IMR-90 (cell line): Measurements from ENCODE around the gene PXMP2. TPM values are rescaled to one million over a fixed set of nuclear protein-coding genes. Genes with fewer than 3 reads are reported as not detected.

Source experiments
- ATAC-seq: fragments of 200-7000 bp; cut with Tn5 transposase; 2 replicates; pipeline ENCODE4 v1.9.1; 2020; ENCODE audit warnings: low read depth, mild to moderate bottlenecking, moderate library complexity
- BruUV-seq: library from RNA; stranded (reverse); fragments of 400-500 nt; replicated peaks from 2 replicates; lab custom pipeline; 2021; lab: Mats Ljungman, UMichigan
- CTCF ChIA-PET: fragments of 300-600 bp; formaldehyde crosslinking; extraction: SDS; loops from one replicate; lab custom pipeline; 2021; ENCODE audit warnings: antibody characterized with exemption; lab: Yijun Ruan, JAX
- POLR2A ChIA-PET: fragments of 300-600 bp; sonication (Branson Sonifier 250); formaldehyde crosslinking; loops from one replicate; lab custom pipeline; 2022; ENCODE audit warnings: antibody characterized with exemption; ENCODE audit not compliant: unreplicated experiment; lab: Charles Lee
- DNase-seq: peaks from one replicate; pipeline ENCODE4 v3.0.0; 2013
- H2AFZ ChIP-seq: replicated peaks from 2 replicates; pipeline ENCODE3; 2013; ENCODE audit warnings: low read length, mild to moderate bottlenecking; ENCODE audit not compliant: poor library complexity
- H2AK5ac ChIP-seq: 2 replicates; pipeline ENCODE4 v1.6.1; 2013; ENCODE audit warnings: low read depth, low read length, inconsistent platforms
- H2AK9ac ChIP-seq: replicated peaks from 2 replicates; pipeline ENCODE3; 2013; ENCODE audit warnings: mild to moderate bottlenecking, low read depth, low read length, moderate library complexity; ENCODE audit not compliant: poor library complexity
- H2BK120ac ChIP-seq: 2 replicates; pipeline ENCODE4 v1.6.1; 2013; ENCODE audit warnings: low read depth, low read length, inconsistent platforms
- H2BK15ac ChIP-seq: 3 replicates; pipeline ENCODE4 v1.6.1; 2013; ENCODE audit warnings: low read depth, low read length, inconsistent platforms
- H2BK20ac ChIP-seq: 2 replicates; pipeline ENCODE4 v1.6.1; 2013; ENCODE audit warnings: low read depth, mild to moderate bottlenecking, inconsistent platforms, low read length, moderate library complexity
- H2BK5ac ChIP-seq: 2 replicates; pipeline ENCODE4 v1.6.1; 2013; ENCODE audit warnings: mild to moderate bottlenecking, low read depth, low read length, inconsistent platforms; ENCODE audit not compliant: poor library complexity, severe bottlenecking
- H3K14ac ChIP-seq: replicated peaks from 2 replicates; pipeline ENCODE4 v1.6.1; 2013; ENCODE audit warnings: low read depth, low read length, inconsistent platforms
- H3K18ac ChIP-seq: 2 replicates; pipeline ENCODE4 v1.6.1; 2013; ENCODE audit warnings: low read depth, low read length, control low read depth
- H3K23ac ChIP-seq: 2 replicates; pipeline ENCODE4 v1.6.1; 2013; ENCODE audit warnings: low read depth, low read length, inconsistent platforms
- H3K27ac ChIP-seq: 2 replicates; pipeline ENCODE4 v1.5.1; 2013; ENCODE audit warnings: mild to moderate bottlenecking, control low read depth, low read length; ENCODE audit not compliant: insufficient read depth
- H3K27me3 ChIP-seq: 2 replicates; pipeline ENCODE4 v1.6.1; 2013; ENCODE audit warnings: low read length; ENCODE audit not compliant: control insufficient read depth, insufficient read depth
- H3K36me3 ChIP-seq: 2 replicates; pipeline ENCODE4 v1.6.1; 2013; ENCODE audit warnings: low read length, mixed read lengths; ENCODE audit not compliant: control insufficient read depth, insufficient read depth
- H3K4ac ChIP-seq: 2 replicates; pipeline ENCODE4 v1.6.1; 2013; ENCODE audit warnings: low read depth, low read length, inconsistent platforms
- H3K4me1 ChIP-seq: 2 replicates; pipeline ENCODE4 v1.6.1; 2013; ENCODE audit warnings: low read length, mixed read lengths; ENCODE audit not compliant: control insufficient read depth, insufficient read depth
- H3K4me2 ChIP-seq: 2 replicates; pipeline ENCODE4 v1.6.1; 2013; ENCODE audit warnings: low read depth, mild to moderate bottlenecking, control low read depth, low read length, moderate library complexity
- H3K4me3 ChIP-seq: 2 replicates; pipeline ENCODE4 v1.5.1; 2013; ENCODE audit warnings: low read depth, mild to moderate bottlenecking, control low read depth, low read length, moderate library complexity; ENCODE audit not compliant: insufficient read depth
- H3K56ac ChIP-seq: 2 replicates; pipeline ENCODE4 v1.6.1; 2013; ENCODE audit warnings: low read length, inconsistent platforms; ENCODE audit not compliant: insufficient read depth; ENCODE audit errors: extremely low read depth
- H3K79me1 ChIP-seq, 2 experiments: 2 replicates each; pipeline ENCODE4 v1.6.1; 2013; ENCODE audit warnings: low read length in 2 of 2, inconsistent platforms in 1 of 2, low read depth in 1 of 2
- H3K9ac ChIP-seq: 2 replicates; pipeline ENCODE4 v1.6.1; 2013; ENCODE audit warnings: low read depth, low read length, control low read depth
- H3K9me1 ChIP-seq: 2 replicates; pipeline ENCODE4 v1.6.1; 2013; ENCODE audit warnings: low read length, inconsistent platforms; ENCODE audit not compliant: insufficient read depth
- H3K9me3 ChIP-seq: 2 replicates; pipeline ENCODE4 v1.6.1; 2013; ENCODE audit warnings: low read length; ENCODE audit not compliant: control insufficient read depth, insufficient read depth
- H4K20me1 ChIP-seq: 2 replicates; pipeline ENCODE4 v1.6.1; 2013; ENCODE audit warnings: low read length, inconsistent platforms; ENCODE audit not compliant: insufficient read depth
- H4K5ac ChIP-seq: 2 replicates; pipeline ENCODE4 v1.6.1; 2013; ENCODE audit warnings: mild to moderate bottlenecking, low read depth, low read length, control low read depth
- H4K8ac ChIP-seq, 2 experiments: 2 replicates each; pipeline ENCODE4 v1.6.1; 2013; ENCODE audit warnings: low read depth in 2 of 2, low read length in 2 of 2, control low read depth in 1 of 2, inconsistent platforms in 1 of 2
- H4K91ac ChIP-seq: 2 replicates; pipeline ENCODE4 v1.6.1; 2013; ENCODE audit warnings: low read depth, low read length, inconsistent platforms; ENCODE audit not compliant: insufficient read depth
- WGBS, 2 experiments: methylation state at CpG; one replicate each; pipeline versions ENCODE4 v1.1.5 to v1.1.7; 2013; ENCODE audit warnings: missing lambda C conversion rate in 2 of 2; ENCODE audit not compliant: insufficient read length in 1 of 2; ENCODE audit errors: extremely low coverage in 2 of 2; 5-methylcytosine and 5-hydroxymethylcytosine counted together
- dilution Hi-C: fragments of 300-500 bp; cut with HindIII; formaldehyde crosslinking; loops from one replicate; pipeline ENCODE4 v1.14.3; 2018; ENCODE audit warnings: low sequenced_read_pairs; ENCODE audit not compliant: unreplicated experiment
- in situ Hi-C: fragments of 300-500 bp; cut with MboI; formaldehyde crosslinking; loops from 3 replicates; pipeline ENCODE4 v1.14.3; 2019; ENCODE audit warnings: low sequenced_read_pairs, inconsistent platforms, mixed read lengths
- intact Hi-C: fragments of 100-400 bp; cut with micrococcal nuclease; formaldehyde crosslinking; loops from 2 replicates; pipeline ENCODE4 v1.10.0; 2022
- polyA plus RNA-seq, 3 experiments: library from polyadenylated mRNA; depleted of rRNA; stranded (reverse); fragments of >200 nt; gene quantifications; 2 replicates each; pipeline ENCODE4 v1.2.3, GENCODE V29; 2012; ENCODE audit warnings: low replicate concordance in 1 of 3
- total RNA-seq: library from RNA; depleted of rRNA; stranded (reverse); fragments of >200 nt; gene quantifications from 2 replicates; pipeline ENCODE4 v1.2.3, GENCODE V29; 2012
- TF ChIP-seq, protein P1 (sequence below): fragments of 150-350 bp; IDR thresholded peaks from 2 replicates; pipeline ENCODE4 v1.6.1; 2016; ENCODE audit warnings: low read depth, mild to moderate bottlenecking, low read length, moderate library complexity, borderline replicate concordance

PXMP2 gene
- total and polyA plus RNA-seq, 2 of the 4 experiments (the other 2 are of a cell fraction) = 10.9 to 20.1 TPM

DNA sequence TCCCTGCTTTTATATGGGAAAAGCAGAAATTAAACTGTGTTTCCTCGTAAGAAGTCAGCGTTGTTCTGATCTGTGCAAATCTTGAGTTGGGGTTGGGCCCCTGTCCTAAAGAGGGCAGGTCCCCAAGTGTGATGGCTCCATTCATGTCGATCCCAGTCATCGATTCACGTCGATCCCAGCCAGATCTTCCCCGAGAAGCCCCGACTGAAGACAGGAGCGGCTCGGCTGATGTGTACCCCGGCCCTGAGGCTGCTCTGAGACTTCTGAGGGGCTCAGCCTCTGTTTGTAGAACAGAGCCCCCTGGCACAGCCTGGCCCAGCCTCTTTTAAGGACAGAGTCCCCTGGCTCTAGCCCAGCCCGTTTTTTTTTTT lies 32.6 kb downstream of the PXMP2 start:
- Histone ChIP-seq H3K9me3 (no peaks in the 10 kb centered on the region), H3K36me3 (peaks cover 59% of the 10 kb centered on the region), H2AFZ (no peak overlapping the region), H3K4me3 (no peak overlapping the region), H3K9ac (no peak overlapping the region), H4K8ac (no peak overlapping the region), H3K4ac (no peak overlapping the region), H2BK15ac (no peak overlapping the region), H3K4me2 (no peak overlapping the region), H2BK120ac (no peak overlapping the region), H4K5ac (no peak overlapping the region), H4K91ac (no peak overlapping the region), H2AK5ac (no peak overlapping the region), H3K56ac (no peak overlapping the region), H3K4me1 (no peaks in the 10 kb centered on the region), H3K9me1 (no peaks in the 10 kb centered on the region), H3K14ac (no peak overlapping the region), H3K79me1 (peaks cover 17 to 39% of the 10 kb centered on the region in 2 experiments), H3K27me3 (no peaks in the 10 kb centered on the region), H2BK20ac (no peak overlapping the region), H3K23ac (no peak overlapping the region), H3K27ac (no peak overlapping the region), H2BK5ac (no peak overlapping the region), H3K18ac (no peak overlapping the region), H2AK9ac (no peak overlapping the region), H4K20me1 (peaks cover 26% of the 10 kb centered on the region)
- DNase-seq (no peak), ATAC-seq (no peak)
- 82% methylated on average over 2 of the region's 12 CpGs; no CpG with 5 or more reads in 1 of the 2 experiments for WGBS, 2 experiments
- TF ChIP-seq, protein P1, sequence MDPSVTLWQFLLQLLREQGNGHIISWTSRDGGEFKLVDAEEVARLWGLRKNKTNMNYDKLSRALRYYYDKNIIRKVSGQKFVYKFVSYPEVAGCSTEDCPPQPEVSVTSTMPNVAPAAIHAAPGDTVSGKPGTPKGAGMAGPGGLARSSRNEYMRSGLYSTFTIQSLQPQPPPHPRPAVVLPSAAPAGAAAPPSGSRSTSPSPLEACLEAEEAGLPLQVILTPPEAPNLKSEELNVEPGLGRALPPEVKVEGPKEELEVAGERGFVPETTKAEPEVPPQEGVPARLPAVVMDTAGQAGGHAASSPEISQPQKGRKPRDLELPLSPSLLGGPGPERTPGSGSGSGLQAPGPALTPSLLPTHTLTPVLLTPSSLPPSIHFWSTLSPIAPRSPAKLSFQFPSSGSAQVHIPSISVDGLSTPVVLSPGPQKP = no peak
- intact Hi-C loops = no loop called here
- in situ Hi-C loops = no loop called here
- ChIA-PET POLR2A (no interaction called here), CTCF (no interaction called here)
- no TSS peak for BruUV-seq
- dilution Hi-C loops = no loop called here
